IPS-NIHi7 (cell line): ENCODE data around the gene FYB1.

Experiments used
- DNase-seq: peaks from one replicate; pipeline ENCODE4 v3.0.0; 2012; ENCODE audit warnings: mixed read lengths; ENCODE audit errors: extremely low spot score

FYB1 gene

GRCh38 chr5:39083968-39084367 lies 135.4 kb downstream of the FYB1 start:
- DNase-seq = no peak

GRCh38 chr5:39082995-39083394 lies 136.4 kb downstream of the FYB1 start:
- no peak for DNase-seq

- DNase-seq = peak; percentile 74
Observed at GRCh38 chr5:39080597-39081204, 138.7 kb downstream of the FYB1 start.

GRCh38 chr5:39080168-39080567 lies 139.2 kb downstream of the FYB1 start:
- DNase-seq = no peak

GRCh38 chr5:39079147-39079546 lies 140.2 kb downstream of the FYB1 start:
- DNase-seq = no peak

GRCh38 chr5:39076757-39077728 lies 142.3 kb downstream of the FYB1 start:
- no peak for DNase-seq

- no peak for DNase-seq
Observed at GRCh38 chr5:39076101-39076756, 143.1 kb downstream of the FYB1 start.

GRCh38 chr5:39074017-39074814 lies 145.1 kb downstream of the FYB1 start, which contains the start of gene RICTOR:
TSS of gene RICTOR (minus strand) at chr5:39074399. CDS start at chr5:39074377, 22 bp downstream.
- peak; percentile 90 for DNase-seq

- no peak for DNase-seq
Observed at GRCh38 chr5:39073767-39074016, 145.7 kb downstream of the FYB1 start.

GRCh38 chr5:39072925-39073766 lies 146.2 kb downstream of the FYB1 start:
- peak; percentile 59 for DNase-seq

- DNase-seq = no peak
Observed at GRCh38 chr5:39068099-39068498, 151.3 kb downstream of the FYB1 start.

- DNase-seq = peak; percentile 15
Observed at GRCh38 chr5:39064450-39064849, 154.9 kb downstream of the FYB1 start.

- DNase-seq = no peak
Observed at GRCh38 chr5:39063037-39063436, 156.3 kb downstream of the FYB1 start.

- DNase-seq = no peak
Observed at GRCh38 chr5:39062530-39062929, 156.8 kb downstream of the FYB1 start.

GRCh38 chr5:39062104-39062503 lies 157.3 kb downstream of the FYB1 start:
- DNase-seq = no peak

GRCh38 chr5:39059064-39059463 lies 160.3 kb downstream of the FYB1 start:
- no peak for DNase-seq

GRCh38 chr5:39058178-39058921 lies 161.0 kb downstream of the FYB1 start:
- DNase-seq = no peak

- DNase-seq = no peak
Observed at GRCh38 chr5:39057734-39058133, 161.6 kb downstream of the FYB1 start.

- no peak for DNase-seq
Observed at GRCh38 chr5:39055768-39056398, 163.5 kb downstream of the FYB1 start.
